Muscle layer of duodenum (tissue), 2 donors: ENCODE results near the gene CACHD1.
A peak's percentile ranks its signal among the peaks of the same experiment; 100 is the strongest.

Experiments used
- H3K27ac ChIP-seq: one replicate; pipeline ENCODE4 v1.7.0; 2013; ENCODE audit warnings: mild to moderate bottlenecking, low read length
- H3K27me3 ChIP-seq: one replicate; pipeline ENCODE4 v1.7.0; 2013; ENCODE audit warnings: low read depth, mild to moderate bottlenecking, control low read depth, low read length
- H3K36me3 ChIP-seq, 2 donors: one replicate each; pipeline ENCODE4 v1.7.0; 2013; ENCODE audit warnings: low read length in 2 of 2, control low read depth in 1 of 2, mild to moderate bottlenecking in 1 of 2; ENCODE audit not compliant: insufficient read depth in 2 of 2, control insufficient read depth in 1 of 2
- H3K4me1 ChIP-seq, 2 donors: one replicate each; pipeline ENCODE4 v1.7.0; 2013; ENCODE audit warnings: low read length in 2 of 2, mild to moderate bottlenecking in 2 of 2, control low read depth in 1 of 2, moderate library complexity in 1 of 2; ENCODE audit not compliant: insufficient read depth in 2 of 2, control insufficient read depth in 1 of 2
- H3K4me3 ChIP-seq, 2 donors: one replicate each; pipeline ENCODE4 v1.7.0; 2013; ENCODE audit warnings: low read length in 2 of 2, low read depth in 1 of 2, mild to moderate bottlenecking in 1 of 2
- H3K9me3 ChIP-seq, 2 donors: one replicate each; pipeline ENCODE4 v1.7.0; 2013; ENCODE audit warnings: low read length in 2 of 2, control low read depth in 1 of 2, mild to moderate bottlenecking in 1 of 2; ENCODE audit not compliant: control insufficient read depth in 1 of 2
- donor health status: healthy.

Gene CACHD1

GRCh38 chr1:64451440-64451839 lies 18.5 kb upstream of the CACHD1 start:
- H3K4me3 ChIP-seq = no peak overlapping the region
- no peaks in the 10 kb centered on the region for H3K27me3 ChIP-seq
- no peaks in the 10 kb centered on the region for H3K9me3 ChIP-seq
- no peak overlapping the region for H3K27ac ChIP-seq
- no peaks in the 10 kb centered on the region for H3K36me3 ChIP-seq
- H3K4me1 ChIP-seq = no peaks in the 10 kb centered on the region

DNA sequence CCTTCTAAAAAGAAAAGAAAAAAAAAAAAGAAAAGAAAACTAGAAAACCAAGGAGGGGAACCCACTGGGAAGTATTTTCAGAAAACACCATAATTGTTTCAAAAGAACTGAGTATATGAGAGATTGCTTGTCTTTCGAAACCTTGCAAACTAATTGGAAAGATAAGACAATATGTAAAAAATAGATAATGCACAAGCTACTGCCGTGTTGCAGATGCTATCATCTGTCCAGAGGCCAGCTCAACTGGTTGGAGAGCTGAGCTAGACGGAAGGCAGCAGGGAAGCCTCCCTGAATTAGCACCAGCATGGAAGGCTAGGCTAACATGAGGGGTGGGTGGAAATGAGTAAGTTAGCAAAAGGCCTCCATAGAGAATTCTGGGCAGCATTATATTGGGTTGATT lies 16.2 kb upstream of the CACHD1 start:
- H3K36me3 ChIP-seq = no peaks in the 10 kb centered on the region
- H3K27ac ChIP-seq = no peak overlapping the region
- H3K4me3 ChIP-seq = no peak overlapping the region
- H3K4me1 ChIP-seq = no peaks in the 10 kb centered on the region
- no peaks in the 10 kb centered on the region for H3K27me3 ChIP-seq
- H3K9me3 ChIP-seq = no peaks in the 10 kb centered on the region

DNA sequence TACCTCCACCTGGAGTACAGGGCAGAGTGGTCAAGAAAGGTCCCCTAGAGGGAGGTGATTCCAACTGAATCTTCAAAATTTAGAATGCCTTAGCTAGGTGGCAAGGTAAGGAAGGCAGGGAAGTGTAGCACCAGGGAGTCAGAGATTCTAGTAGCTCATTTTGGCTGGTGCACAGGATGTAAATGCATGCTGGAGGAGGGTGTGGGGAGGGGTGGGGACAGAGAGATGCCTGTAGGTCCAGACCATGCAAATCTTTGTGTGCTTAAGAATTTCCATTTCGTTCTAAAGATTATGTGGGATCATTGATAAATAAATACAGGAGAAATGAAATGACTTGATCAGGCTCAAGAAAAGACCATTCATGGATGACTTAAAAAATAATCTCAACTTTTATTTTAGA lies 11.0 kb upstream of the CACHD1 start:
- Histone ChIP-seq H3K36me3 (no peaks in the 10 kb centered on the region), H3K27me3 (no peaks in the 10 kb centered on the region), H3K4me3 (no peak overlapping the region), H3K27ac (no peak overlapping the region), H3K9me3 (no peaks in the 10 kb centered on the region), H3K4me1 (no peaks in the 10 kb centered on the region)

DNA sequence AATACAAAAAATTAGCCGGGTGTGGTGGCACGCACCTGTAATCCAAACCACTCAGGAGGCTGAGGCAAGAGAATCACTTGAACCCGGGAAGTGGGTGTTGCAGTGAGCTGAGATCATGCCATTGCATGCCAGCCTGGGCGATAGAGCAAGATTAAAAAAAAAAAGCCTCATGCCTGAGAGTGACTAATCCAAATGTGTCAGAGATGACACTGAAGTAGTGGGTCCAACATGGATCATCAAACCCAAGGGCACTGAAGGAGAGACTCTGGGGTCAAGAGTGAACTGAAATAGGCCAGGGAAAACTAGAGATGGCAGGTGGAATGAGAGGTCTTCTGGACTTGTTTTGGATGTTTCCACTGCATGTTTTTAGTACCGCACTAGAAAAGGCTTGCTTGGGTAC lies 10.2 kb upstream of the CACHD1 start:
- Histone ChIP-seq H3K4me3 (no peak overlapping the region), H3K4me1 (no peaks in the 10 kb centered on the region), H3K9me3 (no peaks in the 10 kb centered on the region), H3K27me3 (no peaks in the 10 kb centered on the region), H3K27ac (no peak overlapping the region), H3K36me3 (no peaks in the 10 kb centered on the region)

GRCh38 chr1:64466033-64466432 lies 3.9 kb upstream of the CACHD1 start:
- Histone ChIP-seq H3K27ac (no peak overlapping the region), H3K36me3 (no peaks in the 10 kb centered on the region), H3K9me3 (no peaks in the 10 kb centered on the region), H3K27me3 (no peaks in the 10 kb centered on the region), H3K4me3 (no peak overlapping the region), H3K4me1 (peaks cover 0 to 12% of the 10 kb centered on the region in 2 donors)

GRCh38 chr1:64469116-64469976 lies 583 bp upstream of the CACHD1 start:
- peak overlapping the region; percentile 52 to 79 for H3K4me3 ChIP-seq
- no peaks in the 10 kb centered on the region for H3K36me3 ChIP-seq
- peaks cover 4% of the 10 kb centered on the region for H3K27me3 ChIP-seq
- peaks cover 0 to 16% of the 10 kb centered on the region in 2 donors for H3K4me1 ChIP-seq
- no peaks in the 10 kb centered on the region for H3K9me3 ChIP-seq
- H3K27ac ChIP-seq = peak overlapping the region; percentile 11

DNA sequence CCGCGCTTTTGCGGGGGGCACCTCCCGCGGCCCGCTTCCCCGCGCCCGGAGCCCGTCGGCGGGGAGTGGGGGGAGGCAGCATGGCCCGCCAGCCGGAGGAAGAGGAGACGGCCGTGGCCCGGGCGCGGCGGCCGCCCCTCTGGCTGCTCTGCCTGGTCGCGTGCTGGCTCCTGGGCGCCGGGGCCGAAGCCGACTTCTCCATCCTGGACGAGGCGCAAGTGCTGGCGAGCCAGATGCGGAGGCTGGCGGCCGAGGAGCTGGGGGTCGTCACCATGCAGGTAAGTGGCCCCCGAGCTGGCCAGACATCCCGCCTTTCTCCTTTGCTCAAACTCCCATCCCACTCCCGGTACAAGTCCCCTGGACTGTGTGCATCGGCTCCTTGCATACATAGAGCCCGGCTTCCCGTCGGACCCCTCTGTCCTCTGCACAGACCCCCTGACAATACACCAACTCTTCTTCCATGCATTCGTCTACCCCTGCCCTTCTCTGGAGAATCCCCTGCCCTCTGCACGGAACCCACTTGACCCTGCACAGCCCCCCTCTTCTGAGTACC lies 812 bp downstream of the CACHD1 start:
- H3K4me1 ChIP-seq = peaks cover 0 to 21% of the 10 kb centered on the region in 2 donors
- no peaks in the 10 kb centered on the region for H3K36me3 ChIP-seq
- H3K4me3 ChIP-seq = peak overlapping the region; percentile 75 to 79
- H3K27me3 ChIP-seq = peaks cover 4% of the 10 kb centered on the region
- no peak overlapping the region for H3K27ac ChIP-seq
- H3K9me3 ChIP-seq = no peaks in the 10 kb centered on the region

- H3K4me3 ChIP-seq = peak overlapping the region; percentile 75 to 79
- no peaks in the 10 kb centered on the region for H3K9me3 ChIP-seq
- peaks cover 0 to 25% of the 10 kb centered on the region in 2 donors for H3K4me1 ChIP-seq
- no peaks in the 10 kb centered on the region for H3K36me3 ChIP-seq
- H3K27ac ChIP-seq = no peak overlapping the region
- peaks cover 4% of the 10 kb centered on the region for H3K27me3 ChIP-seq
Observed at GRCh38 chr1:64471218-64472039, 1.5 kb downstream of the CACHD1 start.

DNA sequence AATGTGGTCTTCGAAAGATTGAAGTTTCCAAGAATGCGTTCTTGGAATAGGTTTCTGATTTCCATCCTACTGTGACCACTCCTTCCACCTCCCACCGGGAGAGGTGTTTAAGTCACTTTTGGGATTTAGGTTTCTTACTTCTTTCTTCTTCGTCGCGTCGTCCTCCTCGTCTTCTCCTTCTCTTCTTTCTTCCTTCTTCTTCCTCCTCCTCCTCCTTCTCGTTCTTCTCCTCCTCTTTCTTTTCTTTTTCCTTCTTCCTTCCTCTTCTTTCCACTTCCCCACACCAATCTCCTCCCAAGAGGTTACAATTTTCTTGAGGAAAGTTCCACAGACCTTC lies 2.1 kb downstream of the CACHD1 start:
- Histone ChIP-seq H3K9me3 (no peaks in the 10 kb centered on the region), H3K27me3 (peaks cover 4% of the 10 kb centered on the region), H3K4me3 (peak overlapping the region; percentile 75 to 79), H3K36me3 (no peaks in the 10 kb centered on the region), H3K4me1 (peaks cover 0 to 29% of the 10 kb centered on the region in 2 donors), H3K27ac (no peak overlapping the region)

- Histone ChIP-seq H3K9me3 (no peaks in the 10 kb centered on the region), H3K4me1 (peaks cover 0 to 29% of the 10 kb centered on the region in 2 donors), H3K27ac (no peak overlapping the region), H3K36me3 (no peaks in the 10 kb centered on the region), H3K4me3 (no peak overlapping the region), H3K27me3 (peaks cover 4% of the 10 kb centered on the region)
Observed at GRCh38 chr1:64472805-64473204, 2.9 kb downstream of the CACHD1 start.

DNA sequence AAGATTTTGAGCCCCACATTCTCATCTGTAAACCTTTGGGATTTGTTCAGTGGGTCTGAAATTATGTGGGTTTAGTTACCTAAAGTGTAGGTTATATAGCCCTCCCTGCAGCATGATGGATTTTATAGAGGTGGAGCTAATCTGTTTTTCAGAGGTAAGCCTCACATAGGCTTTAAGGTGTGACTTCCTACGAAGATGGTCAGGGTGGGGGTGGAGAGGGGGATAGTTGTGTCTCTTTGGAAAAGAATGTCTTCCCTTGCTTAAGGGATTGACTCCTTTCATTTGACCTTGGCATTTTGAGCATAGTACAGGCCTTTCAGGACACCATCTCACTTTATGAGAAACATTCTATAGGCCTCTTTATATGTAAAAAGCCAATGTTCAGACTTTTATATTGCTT lies 3.4 kb downstream of the CACHD1 start:
- H3K4me3 ChIP-seq = no peak overlapping the region
- no peaks in the 10 kb centered on the region for H3K9me3 ChIP-seq
- H3K27ac ChIP-seq = no peak overlapping the region
- H3K27me3 ChIP-seq = peaks cover 4% of the 10 kb centered on the region
- peaks cover 0 to 29% of the 10 kb centered on the region in 2 donors for H3K4me1 ChIP-seq
- no peaks in the 10 kb centered on the region for H3K36me3 ChIP-seq
